Spleen (tissue), 11 donors: ENCODE measurements around the gene ABTB2. TPM values are rescaled to one million over a fixed set of nuclear protein-coding genes. Genes with fewer than 3 reads are reported as not detected.

Experiments used
- DNase-seq: peaks from one replicate; pipeline ENCODE4 v3.0.0-alpha.2; 2020
- H3K27ac ChIP-seq, 8 donors: fragments of 200-600 bp; sonication (generic) in 7 of 8; 1 replicate in 4 of 8; 2 replicates in 4 of 8; pipeline versions ENCODE4 v1.5.0 to v1.8.0; 2016 to 2021; ENCODE audit warnings: inconsistent platforms in 4 of 8, mild to moderate bottlenecking in 4 of 8, moderate library complexity in 1 of 8
- H3K27me3 ChIP-seq, 7 donors: fragments of 200-600 bp; sonication (generic) in 6 of 7; replicated peaks in 1 of 7; 1 replicate in 4 of 7; 2 replicates in 3 of 7; pipeline versions ENCODE4 v1.5.0 to v1.8.0; 2016 to 2021; ENCODE audit warnings: inconsistent platforms in 3 of 7, mild to moderate bottlenecking in 1 of 7
- H3K36me3 ChIP-seq, 6 donors: fragments of 200-600 bp; sonication (generic) in 5 of 6; 1 replicate in 4 of 6; 2 replicates in 2 of 6; pipeline versions ENCODE4 v1.5.0 to v1.8.0; 2016 to 2021; ENCODE audit warnings: inconsistent platforms in 2 of 6
- H3K4me1 ChIP-seq, 6 donors: fragments of 200-600 bp; sonication (generic) in 5 of 6; 1 replicate in 3 of 6; 2 replicates in 3 of 6; pipeline versions ENCODE4 v1.5.0 to v1.8.0; 2016 to 2021; ENCODE audit warnings: inconsistent platforms in 3 of 6
- H3K4me3 ChIP-seq, 8 donors: fragments of 200-600 bp; sonication (generic) in 7 of 8; 1 replicate in 4 of 8; 2 replicates in 4 of 8; pipeline versions ENCODE4 v1.5.0 to v1.8.0; 2016 to 2021; ENCODE audit warnings: inconsistent platforms in 4 of 8, mild to moderate bottlenecking in 4 of 8, moderate library complexity in 2 of 8
- H3K9me3 ChIP-seq, 8 donors: fragments of 200-600 bp; sonication (generic) in 7 of 8; 1 replicate in 4 of 8; 2 replicates in 4 of 8; pipeline versions ENCODE4 v1.5.0 to v1.8.0; 2016 to 2021; ENCODE audit warnings: inconsistent platforms in 4 of 8
- POLR2A ChIP-seq, 3 donors: fragments of 450-650 bp; IDR thresholded peaks; one replicate each; pipeline ENCODE4 v1.5.1; 2017; ENCODE audit warnings: antibody characterized with exemption in 3 of 3, mild to moderate bottlenecking in 1 of 3
- POLR2AphosphoS5 ChIP-seq, 3 donors: sonication (generic); formaldehyde crosslinking; IDR thresholded peaks; one replicate each; pipeline ENCODE4 v1.5.1; 2017; ENCODE audit warnings: antibody characterized with exemption in 3 of 3
- WGBS, 5 donors: extraction: QIAGEN DNeasy Blood & Tissue Kit in 3 of 5; methylation state at CpG; one replicate each; pipeline versions ENCODE4 v1.1.5 to v1.1.7; 2013 to 2018; 5-methylcytosine and 5-hydroxymethylcytosine counted together
- intact Hi-C: fragments of 100-400 bp; cut with DNase I; formaldehyde crosslinking; loops from one replicate; pipeline ENCODE4 v1.15.0; 2023; ENCODE audit warnings: low total_unique reads
- polyA plus RNA-seq, 3 donors: library from polyadenylated mRNA; stranded (reverse); fragments of 200-250 nt; gene quantifications; one replicate each; pipeline ENCODE4 v1.2.1, GENCODE V29; 2013
- total RNA-seq, 7 donors: library from RNA; depleted of rRNA in 3 of 7; stranded (reverse); fragments of >200 nt in 3 of 7; fragmentation: NEBNext Ultra II Directional in 4 of 7; extraction: Animal tissue kit (Norgen Biotek cat#: 25700) in 4 of 7; gene quantifications; one replicate each; pipeline versions ENCODE4 v1.1.0 to v1.2.1, GENCODE V29; 2016 to 2021
- TF ChIP-seq, protein P1 (sequence below), 11 experiments: fragments of 200-600 bp in 7 of 11; fragments of 450-650 bp in 4 of 11; sonication (generic) in 4 of 11; IDR thresholded peaks in 8 of 11; conservative IDR thresholded peaks in 3 of 11; 1 replicate in 7 of 11; 2 replicates in 4 of 11; pipeline versions ENCODE4 v1.4.0 to v1.8.0; 2016 to 2021; ENCODE audit warnings: antibody characterized with exemption in 11 of 11, inconsistent platforms in 4 of 11, mild to moderate bottlenecking in 1 of 11
- donor health status: healthy with polysubstance abuse.
- donor health status: DM: no; HTN: no; CAD: no; lungs with moderate emphysema.
- donor health status: DM: no; HTN: no; CAD: no.
- donor health status: Bipolar disorder and iron deficiency.
- donor health status: healthy.
- donor health status: DM: no; HTN: no; CAD: no.
- donor health status: DM: yes; HTN: yes; CAD: no.

ABTB2 gene
- total and polyA plus RNA-seq, 10 donors = 0.41 to 2.9 (median 1.7) TPM

GRCh38 chr11:34169686-34170085 lies 188.1 kb downstream of the ABTB2 start:
- DNase-seq = no peak
- no peak overlapping the region for H3K4me3 ChIP-seq
- H3K4me1 ChIP-seq = peaks cover 0 to 13% (median 6%) of the 10 kb centered on the region in 6 donors
- H3K36me3 ChIP-seq = no peaks in the 10 kb centered on the region
- no peaks in the 10 kb centered on the region for H3K9me3 ChIP-seq
- intact Hi-C loops = no loop called here
- peaks cover 0 to 22% (median 0%) of the 10 kb centered on the region in 7 donors for H3K27me3 ChIP-seq
- WGBS, 5 donors = 58 to 67% (median 62%) methylated on average over 8 of the region's 8 CpGs
- TF ChIP-seq, protein P1, sequence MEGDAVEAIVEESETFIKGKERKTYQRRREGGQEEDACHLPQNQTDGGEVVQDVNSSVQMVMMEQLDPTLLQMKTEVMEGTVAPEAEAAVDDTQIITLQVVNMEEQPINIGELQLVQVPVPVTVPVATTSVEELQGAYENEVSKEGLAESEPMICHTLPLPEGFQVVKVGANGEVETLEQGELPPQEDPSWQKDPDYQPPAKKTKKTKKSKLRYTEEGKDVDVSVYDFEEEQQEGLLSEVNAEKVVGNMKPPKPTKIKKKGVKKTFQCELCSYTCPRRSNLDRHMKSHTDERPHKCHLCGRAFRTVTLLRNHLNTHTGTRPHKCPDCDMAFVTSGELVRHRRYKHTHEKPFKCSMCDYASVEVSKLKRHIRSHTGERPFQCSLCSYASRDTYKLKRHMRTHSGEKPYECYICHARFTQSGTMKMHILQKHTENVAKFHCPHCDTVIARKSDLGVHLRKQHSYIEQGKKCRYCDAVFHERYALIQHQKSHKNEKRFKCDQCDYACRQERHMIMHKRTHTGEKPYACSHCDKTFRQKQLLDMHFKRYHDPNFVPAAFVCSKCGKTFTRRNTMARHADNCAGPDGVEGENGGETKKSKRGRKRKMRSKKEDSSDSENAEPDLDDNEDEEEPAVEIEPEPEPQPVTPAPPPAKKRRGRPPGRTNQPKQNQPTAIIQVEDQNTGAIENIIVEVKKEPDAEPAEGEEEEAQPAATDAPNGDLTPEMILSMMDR (IDR thresholded peaks at IDR 0.05 in 8 of 11, conservative IDR thresholded peaks at IDR 0.05 in 3 of 11) = no peak
- TF ChIP-seq POLR2A (IDR thresholded peaks at IDR 0.05) (no peak), POLR2AphosphoS5 (IDR thresholded peaks at IDR 0.05) (no peak)
- no peak overlapping the region for H3K27ac ChIP-seq

GRCh38 chr11:34168642-34169420 lies 189.0 kb downstream of the ABTB2 start:
- Histone ChIP-seq H3K27me3 (peaks cover 0 to 21% (median 0%) of the 10 kb centered on the region in 7 donors), H3K36me3 (peaks cover 0 to 4% (median 0%) of the 10 kb centered on the region in 6 donors), H3K4me3 (no peak overlapping the region), H3K27ac (no peak overlapping the region), H3K4me1 (peaks cover 0 to 4% (median 0%) of the 10 kb centered on the region in 6 donors), H3K9me3 (no peaks in the 10 kb centered on the region)
- 82 to 89% (median 88%) methylated on average over 16 to 18 of the region's 18 CpGs for WGBS, 5 donors
- TF ChIP-seq POLR2A (IDR thresholded peaks at IDR 0.05) (no peak), POLR2AphosphoS5 (IDR thresholded peaks at IDR 0.05) (no peak)
- TF ChIP-seq, protein P1 (IDR thresholded peaks at IDR 0.05 in 8 of 11, conservative IDR thresholded peaks at IDR 0.05 in 3 of 11) = no peak
- intact Hi-C loops = no loop called here
- DNase-seq = no peak

GRCh38 chr11:34167961-34168360 lies 189.8 kb downstream of the ABTB2 start:
- Histone ChIP-seq H3K27ac (no peak overlapping the region), H3K9me3 (no peaks in the 10 kb centered on the region), H3K27me3 (peaks cover 0 to 12% (median 0%) of the 10 kb centered on the region in 7 donors), H3K36me3 (peaks cover 0 to 4% (median 0%) of the 10 kb centered on the region in 6 donors), H3K4me1 (no peaks in the 10 kb centered on the region), H3K4me3 (no peak overlapping the region)
- WGBS, 5 donors = 77 to 89% (median 86%) methylated on average over 7 to 9 of the region's 9 CpGs
- TF ChIP-seq POLR2AphosphoS5 (IDR thresholded peaks at IDR 0.05) (no peak), POLR2A (IDR thresholded peaks at IDR 0.05) (no peak)
- TF ChIP-seq, protein P1 (IDR thresholded peaks at IDR 0.05 in 8 of 11, conservative IDR thresholded peaks at IDR 0.05 in 3 of 11) = no peak
- DNase-seq = no peak
- intact Hi-C loops = no loop called here
